Hepatocyte (in vitro differentiated cells): Measurements from ENCODE around the gene ARRDC1. TPM values are rescaled to one million over a fixed set of nuclear protein-coding genes. Genes with fewer than 3 reads are reported as not detected.

Source experiments
- DNase-seq: peaks from one replicate; pipeline ENCODE4 v3.0.0-alpha.2; 2016; ENCODE audit warnings: low spot score
- H2AFZ ChIP-seq: fragments of 200-600 bp; sonication (generic); 2 replicates; pipeline ENCODE4 v1.6.0; 2016; ENCODE audit warnings: antibody characterized with exemption, mild to moderate bottlenecking
- H3K27ac ChIP-seq: fragments of 200-600 bp; sonication (generic); 2 replicates; pipeline ENCODE4 v1.5.1; 2016; ENCODE audit warnings: mild to moderate bottlenecking
- H3K27me3 ChIP-seq: fragments of 200-600 bp; sonication (generic); 2 replicates; pipeline ENCODE4 v1.6.1; 2016
- H3K36me3 ChIP-seq: fragments of 200-600 bp; sonication (generic); replicated peaks from 2 replicates; pipeline ENCODE4 v1.5.1; 2016; ENCODE audit warnings: low read depth; ENCODE audit not compliant: insufficient read depth
- H3K4me1 ChIP-seq: fragments of 200-600 bp; sonication (generic); 2 replicates; pipeline ENCODE4 v1.5.1; 2016; ENCODE audit warnings: mild to moderate bottlenecking, moderate library complexity; ENCODE audit not compliant: insufficient read depth
- H3K4me2 ChIP-seq: fragments of 200-600 bp; sonication (generic); 2 replicates; pipeline ENCODE4 v1.6.0; 2016
- H3K4me3 ChIP-seq: fragments of 200-600 bp; sonication (generic); 2 replicates; pipeline ENCODE4 v1.5.1; 2016; ENCODE audit warnings: mild to moderate bottlenecking
- H3K79me2 ChIP-seq: fragments of 200-600 bp; sonication (generic); 2 replicates; pipeline ENCODE4 v1.6.0; 2017; ENCODE audit warnings: mild to moderate bottlenecking
- H3K9me2 ChIP-seq: fragments of 200-600 bp; sonication (generic); replicated peaks from 2 replicates; pipeline ENCODE4 v1.6.0; 2017; ENCODE audit warnings: mild to moderate bottlenecking; ENCODE audit not compliant: insufficient read depth
- H3K9me3 ChIP-seq: fragments of 200-600 bp; sonication (generic); 2 replicates; pipeline ENCODE4 v1.5.1; 2016; ENCODE audit warnings: low read depth, mild to moderate bottlenecking
- H4K20me1 ChIP-seq: fragments of 200-600 bp; sonication (generic); 2 replicates; pipeline ENCODE4 v1.6.0; 2016; ENCODE audit warnings: mild to moderate bottlenecking; ENCODE audit not compliant: insufficient read depth, poor library complexity, severe bottlenecking
- CTCF ChIP-seq: fragments of 200-600 bp; sonication (generic); IDR thresholded peaks from 2 replicates; pipeline ENCODE4 v1.5.1; 2016; ENCODE audit warnings: antibody characterized with exemption, mild to moderate bottlenecking; ENCODE audit not compliant: poor library complexity
- EZH2 ChIP-seq: fragments of 200-600 bp; sonication (generic); IDR thresholded peaks from 2 replicates; pipeline ENCODE4 v1.6.1; 2016; ENCODE audit warnings: antibody characterized with exemption, mild to moderate bottlenecking, borderline replicate concordance
- EZH2phosphoT487 ChIP-seq: fragments of 200-600 bp; sonication (generic); IDR thresholded peaks from one replicate; pipeline ENCODE4 v1.6.1; 2018; ENCODE audit warnings: antibody characterized with exemption, mild to moderate bottlenecking, low read depth, moderate library complexity; ENCODE audit not compliant: unreplicated experiment, severe bottlenecking
- WGBS: methylation state at CpG from one replicate; pipeline ENCODE4 v1.1.6; 2016; ENCODE audit warnings: low lambda C conversion rate; ENCODE audit errors: missing lambda C conversion rate; 5-methylcytosine and 5-hydroxymethylcytosine counted together
- polyA plus RNA-seq: library from polyadenylated mRNA; unstranded; fragments of >200 nt; fragmentation: Nextera tagmentation; extraction: Ambion mirVana; gene quantifications from 2 replicates; pipeline ENCODE4 v1.2.1, GENCODE V29; 2016
- total RNA-seq: library from RNA; depleted of rRNA; stranded (reverse); fragments of >200 nt; gene quantifications from 2 replicates; pipeline ENCODE4 v1.2.3, GENCODE V29; 2014

ARRDC1 gene
- total and polyA plus RNA-seq, 2 experiments from 2014 or later, result 62.7 to 102 TPM

- Histone ChIP-seq H3K4me3 (no peak overlapping the region), H4K20me1 (no peaks in the 10 kb centered on the region), H3K9me3 (no peaks in the 10 kb centered on the region), H3K4me2 (no peak overlapping the region), H3K36me3 (no peaks in the 10 kb centered on the region), H2AFZ (no peak overlapping the region), H3K79me2 (peaks cover 30% of the 10 kb centered on the region), H3K27ac (no peak overlapping the region), H3K27me3 (no peaks in the 10 kb centered on the region), H3K9me2 (no peaks in the 10 kb centered on the region), H3K4me1 (peaks cover 15% of the 10 kb centered on the region)
- TF ChIP-seq CTCF, result no peak
- TF ChIP-seq EZH2, result no peak
- no peak for TF ChIP-seq EZH2phosphoT487
- 86% methylated on average over 23 of the region's 23 CpGs for WGBS
- DNase-seq, result no peak
Observed at GRCh38 chr9:137580209-137580953, 25.1 kb upstream of the ARRDC1 start.

GRCh38 chr9:137580954-137581322, 24.5 kb upstream of the ARRDC1 start:
- no peaks in the 10 kb centered on the region for H3K36me3 ChIP-seq
- 95% methylated on average over 4 of the region's 4 CpGs for WGBS
- H3K79me2 ChIP-seq, result peaks cover 26% of the 10 kb centered on the region
- no peak overlapping the region for H3K4me3 ChIP-seq
- H3K9me3 ChIP-seq, result no peaks in the 10 kb centered on the region
- no peak for DNase-seq
- no peak overlapping the region for H3K27ac ChIP-seq
- TF ChIP-seq EZH2, result no peak
- H3K27me3 ChIP-seq, result no peaks in the 10 kb centered on the region
- no peak overlapping the region for H2AFZ ChIP-seq
- no peaks in the 10 kb centered on the region for H3K9me2 ChIP-seq
- H3K4me1 ChIP-seq, result peaks cover 15% of the 10 kb centered on the region
- H3K4me2 ChIP-seq, result no peak overlapping the region
- H4K20me1 ChIP-seq, result no peaks in the 10 kb centered on the region

- no peak overlapping the region for H3K4me2 ChIP-seq
- no peak for DNase-seq
- no peaks in the 10 kb centered on the region for H3K9me3 ChIP-seq
- peaks cover 19% of the 10 kb centered on the region for H3K79me2 ChIP-seq
- peaks cover 15% of the 10 kb centered on the region for H3K4me1 ChIP-seq
- H3K36me3 ChIP-seq, result no peaks in the 10 kb centered on the region
- no peak overlapping the region for H3K4me3 ChIP-seq
- WGBS, result 95% methylated on average over 22 of the region's 22 CpGs
- no peak overlapping the region for H3K27ac ChIP-seq
- H3K27me3 ChIP-seq, result no peaks in the 10 kb centered on the region
- no peaks in the 10 kb centered on the region for H3K9me2 ChIP-seq
- TF ChIP-seq EZH2 (no peak), EZH2phosphoT487 (no peak), CTCF (no peak)
- H2AFZ ChIP-seq, result no peak overlapping the region
- H4K20me1 ChIP-seq, result no peaks in the 10 kb centered on the region
Observed at GRCh38 chr9:137581361-137582285, 23.9 kb upstream of the ARRDC1 start.

- 92% methylated on average over 20 of the region's 20 CpGs for WGBS
- Histone ChIP-seq H2AFZ (no peak overlapping the region), H3K4me2 (no peak overlapping the region), H3K27ac (no peak overlapping the region), H3K4me1 (peaks cover 9% of the 10 kb centered on the region), H4K20me1 (no peaks in the 10 kb centered on the region), H3K4me3 (no peak overlapping the region), H3K9me3 (no peaks in the 10 kb centered on the region), H3K9me2 (no peaks in the 10 kb centered on the region), H3K79me2 (peaks cover 18% of the 10 kb centered on the region), H3K36me3 (no peaks in the 10 kb centered on the region), H3K27me3 (no peaks in the 10 kb centered on the region)
- no peak for DNase-seq
- TF ChIP-seq CTCF (peak; percentile 29), EZH2 (no peak)
Observed at GRCh38 chr9:137582286-137582860, 23.1 kb upstream of the ARRDC1 start.
